GM23248 (cell line): ENCODE results near the gene TARS3.

Experiments used
- EZH2 ChIP-seq: fragments of 200-600 bp; sonication (generic); IDR thresholded peaks from 2 replicates; pipeline ENCODE4 v1.6.1; 2018; ENCODE audit warnings: antibody characterized with exemption, mild to moderate bottlenecking; ENCODE audit not compliant: insufficient read depth, poor library complexity, severe bottlenecking
- EZH2phosphoT487 ChIP-seq: fragments of 200-600 bp; sonication (generic); IDR thresholded peaks from 2 replicates; pipeline ENCODE4 v1.6.1; 2018; ENCODE audit warnings: antibody characterized with exemption, moderate library complexity, mild to moderate bottlenecking, low read depth; ENCODE audit not compliant: insufficient read depth

GRCh38 chr15:101664303-101664913, 59.9 kb downstream of the TARS3 start:
- TF ChIP-seq EZH2 (no peak), EZH2phosphoT487 (no peak)
